ENCODE measurements around the gene OR2M3. TPM values are rescaled to one million over a fixed set of nuclear protein-coding genes. Genes with fewer than 3 reads are reported as not detected.
"Not testable (repeated sequence)": the region's sequence is repeated elsewhere in the genome, so short reads cannot be mapped to it uniquely, and the experiment has no call there.

OR2M3 gene
- total RNA-seq, 1 donor from 2014 or later, result not detected

DNA sequence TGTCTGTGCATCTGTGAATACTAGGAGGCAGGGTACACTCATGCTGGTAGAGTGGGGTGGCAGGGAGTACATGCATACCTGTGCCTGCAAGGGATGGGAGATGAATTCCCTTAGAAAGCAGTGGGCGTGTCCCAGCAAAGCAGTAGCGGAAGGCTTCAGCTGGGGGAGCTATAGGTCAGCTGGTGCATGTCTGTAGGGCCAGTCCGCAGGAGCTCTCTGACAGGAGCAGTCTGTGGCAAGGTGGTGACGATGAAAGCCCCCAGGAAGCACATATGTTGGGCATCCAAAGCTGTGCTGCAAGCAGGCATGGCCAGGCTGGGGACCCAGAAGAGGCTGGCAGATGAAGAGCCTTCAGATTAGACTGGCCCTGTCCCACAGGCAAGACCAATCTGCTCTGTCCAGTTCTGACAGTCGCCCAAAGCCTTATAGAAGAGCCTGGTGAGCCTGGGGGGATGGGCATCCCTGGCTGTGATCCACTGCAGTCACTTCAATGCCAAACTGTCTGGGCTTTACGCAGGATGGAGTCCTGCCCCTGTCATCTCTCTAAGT, 32.4 kb downstream of the OR2M3 start:
- TF ChIP-seq, protein P1, sequence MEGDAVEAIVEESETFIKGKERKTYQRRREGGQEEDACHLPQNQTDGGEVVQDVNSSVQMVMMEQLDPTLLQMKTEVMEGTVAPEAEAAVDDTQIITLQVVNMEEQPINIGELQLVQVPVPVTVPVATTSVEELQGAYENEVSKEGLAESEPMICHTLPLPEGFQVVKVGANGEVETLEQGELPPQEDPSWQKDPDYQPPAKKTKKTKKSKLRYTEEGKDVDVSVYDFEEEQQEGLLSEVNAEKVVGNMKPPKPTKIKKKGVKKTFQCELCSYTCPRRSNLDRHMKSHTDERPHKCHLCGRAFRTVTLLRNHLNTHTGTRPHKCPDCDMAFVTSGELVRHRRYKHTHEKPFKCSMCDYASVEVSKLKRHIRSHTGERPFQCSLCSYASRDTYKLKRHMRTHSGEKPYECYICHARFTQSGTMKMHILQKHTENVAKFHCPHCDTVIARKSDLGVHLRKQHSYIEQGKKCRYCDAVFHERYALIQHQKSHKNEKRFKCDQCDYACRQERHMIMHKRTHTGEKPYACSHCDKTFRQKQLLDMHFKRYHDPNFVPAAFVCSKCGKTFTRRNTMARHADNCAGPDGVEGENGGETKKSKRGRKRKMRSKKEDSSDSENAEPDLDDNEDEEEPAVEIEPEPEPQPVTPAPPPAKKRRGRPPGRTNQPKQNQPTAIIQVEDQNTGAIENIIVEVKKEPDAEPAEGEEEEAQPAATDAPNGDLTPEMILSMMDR (conservative IDR thresholded peaks at IDR 0.05; ENCODE audit: low read depth, low read length), result no peak
- DNase-seq (ENCODE audit: low read depth), result no peak
- H3K4me3 ChIP-seq (ENCODE audit: low read depth, low read length), result no peak overlapping the region

DNA sequence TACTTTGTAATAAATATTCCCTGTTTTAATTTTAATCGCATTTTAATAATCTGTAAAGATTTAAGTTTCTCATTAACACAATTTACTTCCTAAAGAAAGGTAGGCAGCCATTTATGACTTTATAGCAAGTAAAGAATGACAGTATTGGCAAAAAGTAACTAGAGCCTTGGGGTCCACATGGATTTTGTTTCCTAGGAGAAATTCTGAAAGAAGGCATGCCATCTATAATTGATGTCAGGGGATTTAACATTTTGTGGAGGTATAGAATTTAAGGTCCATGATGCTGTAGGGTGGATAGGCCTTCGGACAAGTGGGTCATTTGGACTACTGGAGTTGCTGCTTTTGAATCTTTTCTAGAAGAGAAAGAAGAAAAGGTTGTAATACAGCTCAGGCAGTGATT, 34.1 kb downstream of the OR2M3 start, which contains the start of gene OR2M4:
Gene OR2M4 (plus strand): TSS at position 301 of the 400 bp plus-strand sequence. CDS start 7,512 bp downstream, outside the sequence.
- TF ChIP-seq, protein P1 (conservative IDR thresholded peaks at IDR 0.05; ENCODE audit: low read depth, low read length), result no peak
- no peak within 1 kb of the TSS for H3K4me3 ChIP-seq (ENCODE audit: low read depth, low read length)
- DNase-seq (ENCODE audit: low read depth), result no peak

DNA sequence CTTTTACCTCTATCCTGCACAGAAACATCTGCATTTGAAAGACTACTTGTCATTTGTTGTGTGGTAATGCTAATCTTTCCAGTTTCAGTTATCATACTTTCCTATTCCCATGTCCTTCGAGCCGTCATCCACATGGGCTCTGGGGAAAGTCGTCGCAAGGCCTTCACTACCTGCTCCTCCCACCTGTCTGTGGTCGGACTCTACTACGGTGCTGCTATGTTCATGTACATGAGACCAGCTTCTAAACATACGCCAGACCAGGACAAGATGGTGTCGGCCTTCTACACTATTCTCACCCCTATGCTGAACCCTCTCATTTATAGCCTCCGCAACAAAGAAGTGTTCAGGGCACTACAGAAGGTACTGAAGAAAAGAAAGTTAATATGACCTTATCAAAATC, 42.4 kb downstream of the OR2M3 start:
- H3K4me3 ChIP-seq (ENCODE audit: low read depth, low read length), result no peak overlapping the region
- TF ChIP-seq, protein P1 (conservative IDR thresholded peaks at IDR 0.05; ENCODE audit: low read depth, low read length), result no peak
- DNase-seq (ENCODE audit: low read depth), result no peak

DNA sequence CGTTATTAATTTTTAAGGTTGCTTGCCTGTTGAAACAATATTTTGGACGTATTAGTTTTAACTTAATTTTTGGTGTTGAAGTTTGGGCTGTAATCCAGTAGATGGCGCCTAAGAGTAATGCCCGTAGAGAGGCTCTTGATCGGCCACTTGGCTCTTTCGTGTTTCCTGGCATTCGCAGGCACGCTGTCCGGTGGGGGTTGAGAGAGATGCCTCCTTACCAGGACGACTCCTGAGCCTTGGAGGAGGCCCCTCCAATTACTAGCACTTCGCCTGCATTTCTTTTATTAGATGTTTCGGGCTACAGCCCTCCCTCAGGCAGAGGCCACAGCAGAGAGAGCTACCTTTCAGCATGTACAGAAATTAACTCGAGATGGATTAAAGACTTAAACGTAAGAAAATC, 46.1 kb downstream of the OR2M3 start:
- TF ChIP-seq, protein P1 (conservative IDR thresholded peaks at IDR 0.05; ENCODE audit: low read depth, low read length), result peak; percentile 81
- peak; percentile 4 for DNase-seq (ENCODE audit: low read depth)

DNA sequence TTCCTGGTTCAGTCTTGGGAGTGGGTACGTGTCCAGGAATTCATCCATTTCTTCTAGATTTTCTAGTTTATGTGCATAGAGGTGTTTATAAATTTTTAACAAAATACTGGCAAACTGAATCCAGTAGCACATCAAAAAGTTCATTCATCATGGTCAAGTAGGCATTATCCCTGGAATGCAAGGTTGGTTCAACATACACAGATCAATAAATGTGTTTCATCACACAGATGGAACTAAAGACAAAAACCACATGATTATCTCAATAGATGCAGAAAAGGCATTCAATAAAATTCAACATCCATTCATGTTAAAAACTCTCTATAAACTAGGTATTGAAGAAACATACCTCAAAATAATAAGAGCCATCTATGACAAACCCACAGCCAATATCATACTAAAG, 62.2 kb downstream of the OR2M3 start:
- not testable (repeated sequence) for H3K4me3 ChIP-seq (ENCODE audit: low read depth, low read length); DNase-seq (ENCODE audit: low read depth)

More for the DNA sequence above, 46.1 kb downstream of the OR2M3 start:
- no peak overlapping the region for H3K4me3 ChIP-seq (ENCODE audit: low read depth, low read length)

Other genes with a start within 250 kb of the OR2M3 start
- not detected in 2 replicates for gene OR2L8, start 248.4 kb upstream of the OR2M3 start, total RNA-seq
- gene OR2AK2, start 232.0 kb upstream of the OR2M3 start, total RNA-seq, result not detected in 2 replicates
- gene OR2L5, start 183.6 kb upstream of the OR2M3 start, total RNA-seq, result not detected in 2 replicates
- not detected in 2 replicates for gene OR2L2, start 167.2 kb upstream of the OR2M3 start, total RNA-seq
- not detected in 2 replicates for gene OR2L3, start 150.4 kb upstream of the OR2M3 start, total RNA-seq
- gene OR2L13, start 102.1 kb upstream of the OR2M3 start, total RNA-seq, result not detected in 2 replicates
- not detected in 2 replicates for gene OR2M5, start 52.1 kb upstream of the OR2M3 start, total RNA-seq
- not detected in 2 replicates for gene OR2M2, start 22.4 kb upstream of the OR2M3 start, total RNA-seq
- not detected in 2 replicates for gene OR2M4, start 34.2 kb downstream of the OR2M3 start, total RNA-seq
- gene OR2T33, start 80.7 kb downstream of the OR2M3 start, total RNA-seq, result not detected in 2 replicates
- gene OR2T12, start 106.2 kb downstream of the OR2M3 start, total RNA-seq, result not detected in 2 replicates
- gene OR2M7, start 127.3 kb downstream of the OR2M3 start, total RNA-seq, result not detected in 2 replicates
- gene OR14C36, start 151.5 kb downstream of the OR2M3 start, total RNA-seq, result not detected in 2 replicates
- not detected in 2 replicates for gene OR2T4, start 164.4 kb downstream of the OR2M3 start, total RNA-seq
- gene OR2T6, start 178.5 kb downstream of the OR2M3 start, total RNA-seq, result not detected in 2 replicates
- not detected in 2 replicates for gene OR2T1, start 205.8 kb downstream of the OR2M3 start, total RNA-seq
- not detected in 2 replicates for gene OR2T2, start 248.4 kb downstream of the OR2M3 start, total RNA-seq

All from epithelial cell of proximal tubule (primary cell).